Keratinocyte (primary cell): ENCODE data around the gene FAIM. TPM values are rescaled to one million over a fixed set of nuclear protein-coding genes. Genes with fewer than 3 reads are reported as not detected.

Experiments used
- DNase-seq: peaks from one replicate; pipeline ENCODE4 v3.0.0-alpha.2; 2011; ENCODE audit warnings: low read depth, missing footprints, low spot score
- FAIRE-seq: peaks from 2 replicates; lab custom pipeline; 2011; peaks lifted over from hg19 to GRCh38; lab: Jason Lieb, UNC
- H2AFZ ChIP-seq: 2 replicates; pipeline ENCODE4 v1.6.0; 2012; ENCODE audit warnings: low read length, control low read depth, inconsistent platforms; ENCODE audit not compliant: control insufficient read depth
- H3K27ac ChIP-seq: 2 replicates; pipeline ENCODE4 v1.5.1; 2011; ENCODE audit warnings: low read length; ENCODE audit not compliant: control insufficient read depth, insufficient read depth
- H3K27me3 ChIP-seq: 3 replicates; pipeline ENCODE4 v1.6.0; 2011; ENCODE audit warnings: low read length; ENCODE audit not compliant: control insufficient read depth, insufficient read depth; ENCODE audit errors: extremely low read depth
- H3K36me3 ChIP-seq, 2 experiments: 2 replicates in 1 of 2; 3 replicates in 1 of 2; pipeline ENCODE4 v1.5.1; 2011; ENCODE audit warnings: low read length in 2 of 2, mild to moderate bottlenecking in 1 of 2; ENCODE audit not compliant: control insufficient read depth in 2 of 2, insufficient read depth in 2 of 2; ENCODE audit errors: extremely low read depth in 1 of 2
- H3K4me1 ChIP-seq: 3 replicates; pipeline ENCODE4 v1.5.1; 2011; ENCODE audit warnings: low read length; ENCODE audit not compliant: control insufficient read depth, insufficient read depth; ENCODE audit errors: extremely low read depth
- H3K4me2 ChIP-seq: 3 replicates; pipeline ENCODE4 v1.6.0; 2011; ENCODE audit warnings: low read depth, low read length; ENCODE audit not compliant: control insufficient read depth, insufficient read depth; ENCODE audit errors: extremely low read depth
- H3K4me3 ChIP-seq, 3 experiments: fragments of 200-600 bp in 1 of 3; sonication (generic) in 1 of 3; 2 replicates in 2 of 3; 3 replicates in 1 of 3; pipeline ENCODE4 v1.5.1; 2011 to 2016; ENCODE audit warnings: low read length in 3 of 3, mild to moderate bottlenecking in 3 of 3, control low read depth in 2 of 3, inconsistent platforms in 1 of 3, low read depth in 1 of 3, mixed read lengths in 1 of 3, mixed run types in 1 of 3, moderate library complexity in 1 of 3; ENCODE audit not compliant: control insufficient read depth in 2 of 3, insufficient read depth in 2 of 3; ENCODE audit errors: extremely low read depth in 1 of 3
- H3K79me2 ChIP-seq: 2 replicates; pipeline ENCODE4 v1.6.0; 2012; ENCODE audit warnings: low read length; ENCODE audit not compliant: control insufficient read depth, insufficient read depth
- H3K9ac ChIP-seq: 3 replicates; pipeline ENCODE4 v1.6.0; 2011; ENCODE audit warnings: low read length; ENCODE audit not compliant: control insufficient read depth, insufficient read depth; ENCODE audit errors: extremely low read depth
- H3K9me1 ChIP-seq: 3 replicates; pipeline ENCODE4 v1.6.0; 2011; ENCODE audit warnings: low read length; ENCODE audit not compliant: control insufficient read depth, insufficient read depth; ENCODE audit errors: extremely low read depth
- H3K9me3 ChIP-seq: 2 replicates; pipeline ENCODE4 v1.5.1; 2012; ENCODE audit warnings: low read depth, low read length; ENCODE audit not compliant: control insufficient read depth
- H4K20me1 ChIP-seq: 3 replicates; pipeline ENCODE4 v1.6.0; 2011; ENCODE audit warnings: low read length; ENCODE audit not compliant: control insufficient read depth, insufficient read depth; ENCODE audit errors: extremely low read depth
- CTCF ChIP-seq, 3 experiments: IDR thresholded peaks in 1 of 3; conservative IDR thresholded peaks in 1 of 3; optimal IDR thresholded peaks in 1 of 3; 2 replicates in 2 of 3; 3 replicates in 1 of 3; pipeline versions ENCODE3 to v1.5.1; 2011; ENCODE audit warnings: low read length in 3 of 3, mild to moderate bottlenecking in 3 of 3, moderate library complexity in 2 of 3, control low read depth in 1 of 3, inconsistent platforms in 1 of 3; ENCODE audit not compliant: insufficient read depth in 2 of 3; ENCODE audit errors: extremely low read depth in 1 of 3
- EZH2 ChIP-seq: IDR thresholded peaks from one replicate; pipeline ENCODE4 v1.6.1; 2012; ENCODE audit warnings: inconsistent platforms, mild to moderate bottlenecking, low read length, moderate library complexity
- dilution Hi-C: fragments of 300-500 bp; cut with MboI; formaldehyde crosslinking; loops from one replicate; pipeline ENCODE4 v1.7.0; 2020; ENCODE audit warnings: low sequenced_read_pairs; ENCODE audit not compliant: extremely low pct_ligation_motif_present
- polyA plus RNA-seq, 5 experiments: library from polyadenylated mRNA; depleted of rRNA in 3 of 5; stranded (reverse) in 3 of 5; stranded (forward) in 1 of 5; unstranded in 1 of 5; fragments of >200 nt; gene quantifications; 1 replicate in 1 of 5; 2 replicates in 3 of 5; 3 replicates in 1 of 5; pipeline versions ENCODE4 v1.2.1 to v1.2.3, GENCODE V29; 2011 to 2012; ENCODE audit warnings: missing spikeins in 2 of 5, low read depth in 1 of 5, low replicate concordance in 1 of 5

FAIM gene
- polyA plus RNA-seq, 1 donor (not counting 4 experiments of a cell fraction or from before 2014, with no cell fraction given), result 6.7 TPM

GRCh38 chr3:138609898-138610266 lies 1.3 kb downstream of the FAIM start:
- TF ChIP-seq EZH2, result no peak
- TF ChIP-seq CTCF (optimal IDR thresholded peaks at IDR 0.05 in 1 of 3, IDR thresholded peaks at IDR 0.05 in 1 of 3, conservative IDR thresholded peaks at IDR 0.05 in 1 of 3; ENCODE audit: extremely low read depth in 1 of 3, insufficient read depth in 2 of 3, low read length in 3 of 3), result no peak
- dilution Hi-C loops, result no loop called here
- no peaks in the 10 kb centered on the region for H3K9me3 ChIP-seq
- no peak overlapping the region for H3K27ac ChIP-seq
- no peak for FAIRE-seq
- peaks cover 6% of the 10 kb centered on the region for H3K4me1 ChIP-seq
- H3K9me1 ChIP-seq, result no peaks in the 10 kb centered on the region
- H3K27me3 ChIP-seq, result no peaks in the 10 kb centered on the region
- H3K79me2 ChIP-seq, result no peaks in the 10 kb centered on the region
- H4K20me1 ChIP-seq, result no peaks in the 10 kb centered on the region
- no peak for DNase-seq
- H3K4me3 ChIP-seq, result peak overlapping the region in 1 of 3 experiments; percentile 87
- H2AFZ ChIP-seq, result peak overlapping the region; percentile 97
- peak overlapping the region; percentile 90 for H3K9ac ChIP-seq
- H3K36me3 ChIP-seq, result no peaks in the 10 kb centered on the region
- peak overlapping the region; percentile 89 for H3K4me2 ChIP-seq

GRCh38 chr3:138615462-138615861 lies 6.9 kb downstream of the FAIM start:
- dilution Hi-C loops, result no loop called here
- no peak for FAIRE-seq

More at GRCh38 chr3:138615462-138615861, 6.9 kb downstream of the FAIM start:
- Histone ChIP-seq H4K20me1 (no peaks in the 10 kb centered on the region), H3K27me3 (no peaks in the 10 kb centered on the region), H3K4me3 (no peak overlapping the region), H3K27ac (no peak overlapping the region), H3K9me1 (no peaks in the 10 kb centered on the region), H3K4me2 (no peak overlapping the region), H3K9me3 (no peaks in the 10 kb centered on the region), H3K9ac (no peak overlapping the region), H3K79me2 (no peaks in the 10 kb centered on the region), H2AFZ (no peak overlapping the region), H3K36me3 (no peaks in the 10 kb centered on the region), H3K4me1 (no peaks in the 10 kb centered on the region)
- no peak for DNase-seq
- TF ChIP-seq CTCF (optimal IDR thresholded peaks at IDR 0.05 in 1 of 3, IDR thresholded peaks at IDR 0.05 in 1 of 3, conservative IDR thresholded peaks at IDR 0.05 in 1 of 3; ENCODE audit: extremely low read depth in 1 of 3, insufficient read depth in 2 of 3, low read length in 3 of 3) (no peak), EZH2 (no peak)
